Measurements from ENCODE around the gene NPHS2.
"Not testable (repeated sequence)": the region's sequence is repeated elsewhere in the genome, so short reads cannot be mapped to it uniquely, and the experiment has no call there.

The NPHS2 gene

DNA sequence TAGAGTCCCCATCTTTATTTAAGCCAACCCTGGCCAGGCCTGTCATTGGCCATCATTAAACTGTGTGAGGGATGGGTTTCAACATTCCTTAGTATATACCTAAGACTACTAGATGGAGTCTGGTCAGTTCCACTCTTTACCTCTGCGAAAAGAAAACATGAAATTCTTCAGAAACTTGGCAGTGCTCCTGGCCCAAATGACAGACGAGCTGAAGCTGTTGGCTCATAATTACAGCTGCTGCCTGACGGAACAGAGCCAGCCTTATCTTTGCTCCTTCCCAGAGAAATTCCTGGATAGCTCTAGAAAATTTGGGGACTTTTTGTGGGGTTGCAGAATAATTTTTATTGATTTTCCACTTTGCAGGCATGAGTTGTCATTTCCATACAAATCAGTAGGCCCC, 30.4 kb downstream of the NPHS2 start:
- no peak for DNase-seq

DNA sequence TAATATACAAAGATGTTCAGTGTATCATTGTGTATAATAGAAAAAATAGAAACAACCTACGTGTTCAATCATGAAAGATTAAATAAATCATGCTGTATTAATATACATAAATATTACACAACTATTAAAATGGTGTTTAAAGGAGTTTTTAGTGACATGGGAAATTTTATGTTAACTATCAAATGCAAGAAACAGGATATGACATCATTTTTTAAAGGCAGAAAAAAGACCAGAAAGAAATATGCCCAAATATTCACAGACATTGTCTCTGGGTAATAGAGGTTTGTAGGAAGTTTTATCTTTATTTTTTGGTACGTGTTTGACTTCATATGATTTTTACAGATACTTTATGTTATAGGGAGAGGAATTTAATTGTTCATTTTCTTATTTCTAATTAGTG, 34.0 kb downstream of the NPHS2 start:
- no peak for DNase-seq

DNA sequence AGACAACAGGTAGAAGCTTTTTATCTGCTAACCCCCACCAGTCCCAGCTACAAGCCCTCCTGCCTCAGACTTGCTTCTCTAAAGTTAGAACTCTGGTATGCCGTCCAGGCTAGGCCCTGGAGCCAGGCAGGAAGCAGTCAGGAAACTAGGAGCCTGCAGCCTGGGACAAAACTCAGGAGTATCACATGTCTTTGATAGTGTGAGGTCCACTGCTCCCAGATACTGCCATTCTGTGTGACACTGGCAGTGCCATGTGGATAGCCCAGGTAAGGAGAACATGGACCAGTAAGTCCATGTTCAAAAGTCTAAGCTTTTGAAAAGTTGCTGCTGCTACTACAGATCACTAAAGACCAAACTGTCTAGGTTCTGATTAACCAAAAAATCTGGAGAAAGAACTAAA, 45.4 kb downstream of the NPHS2 start:
- DNase-seq = no peak

DNA sequence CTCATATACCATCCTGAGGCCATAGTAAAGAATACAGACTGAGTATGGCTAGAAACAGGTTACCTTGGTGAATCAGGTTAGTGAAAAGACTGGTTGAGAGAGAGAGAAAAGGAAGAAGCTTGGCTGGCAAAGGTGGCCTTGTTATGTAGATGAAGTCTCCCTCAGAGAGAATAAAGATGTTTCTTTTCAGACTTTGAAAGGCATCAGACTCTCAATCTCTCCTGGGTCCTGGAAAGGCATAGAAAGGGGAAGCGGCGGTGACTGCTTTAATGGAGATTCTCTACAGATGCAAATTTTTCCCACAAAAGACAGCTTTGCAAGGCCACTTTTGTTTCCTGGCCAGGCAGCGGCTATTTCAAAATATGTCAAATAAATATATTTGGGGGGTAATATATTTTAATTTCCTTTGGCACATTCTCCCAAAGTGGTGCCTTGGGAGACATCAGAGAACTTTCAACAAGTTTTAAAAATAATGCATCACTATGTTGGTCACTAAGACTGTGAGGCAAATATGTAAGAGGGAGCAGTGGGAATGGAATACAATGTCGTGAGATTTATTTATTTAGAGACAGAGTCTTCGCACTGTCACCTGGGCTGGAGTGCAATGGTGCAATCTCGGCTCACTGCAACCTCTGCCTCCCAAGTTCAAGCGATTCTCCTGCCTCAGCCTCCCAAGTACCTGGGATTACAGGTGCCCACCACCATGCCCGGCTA, 46.1 kb downstream of the NPHS2 start:
- DNase-seq = no peak

DNA sequence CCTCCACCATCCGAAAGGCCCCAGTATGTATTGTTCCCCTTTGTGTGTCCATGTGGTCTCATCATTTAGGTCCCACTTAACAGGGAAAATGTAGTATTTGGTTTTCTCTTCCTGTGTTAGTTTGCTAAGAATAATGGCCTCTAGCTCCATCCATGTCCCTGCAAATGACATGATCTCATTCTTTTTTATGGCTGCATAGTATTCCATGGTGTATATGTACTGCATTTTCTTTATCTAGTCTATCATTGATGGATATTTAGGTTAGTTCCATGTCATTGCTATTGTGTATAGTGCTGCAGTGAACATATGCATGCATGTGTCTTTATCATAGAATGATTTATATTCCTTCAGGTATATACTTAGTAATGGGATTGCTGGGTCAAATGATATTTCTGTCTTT, 57.2 kb downstream of the NPHS2 start:
- DNase-seq = not testable (repeated sequence)

DNA sequence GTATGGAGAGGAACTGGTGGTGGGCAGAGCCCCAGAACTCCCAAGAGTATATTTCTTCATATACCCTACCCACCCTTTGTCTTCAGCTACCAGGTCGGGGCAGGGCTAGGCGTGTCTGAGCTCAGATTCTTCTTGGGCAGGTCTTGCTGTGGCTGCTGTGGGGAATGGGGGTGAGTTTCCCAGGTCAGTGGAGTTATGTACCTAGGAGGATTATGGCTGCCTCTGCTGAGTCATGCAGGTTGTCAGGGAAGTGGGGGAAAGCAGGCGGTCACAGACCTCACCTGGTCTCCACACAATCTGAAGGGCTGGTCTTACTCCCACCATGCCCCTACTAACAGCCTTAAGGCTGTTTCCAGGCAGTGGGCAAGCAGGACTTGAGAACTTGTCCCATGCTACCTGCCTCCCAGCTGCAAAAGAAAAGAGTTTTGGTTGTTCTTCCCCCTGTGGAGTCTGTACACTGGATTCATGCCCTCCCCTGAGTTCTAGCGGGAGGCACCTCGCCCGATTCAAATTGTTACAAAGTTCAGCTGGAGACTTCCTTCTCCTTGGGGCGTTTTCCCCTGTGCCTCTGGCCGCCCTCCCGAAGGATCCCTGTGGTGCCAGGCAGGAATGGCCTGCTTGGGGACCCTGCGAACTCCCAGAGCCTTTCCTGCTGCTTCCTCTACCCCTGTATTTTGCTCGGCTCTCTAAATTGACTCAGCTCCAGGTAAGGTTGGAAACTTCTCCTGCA, 58.6 kb downstream of the NPHS2 start:
- no peak for DNase-seq

DNA sequence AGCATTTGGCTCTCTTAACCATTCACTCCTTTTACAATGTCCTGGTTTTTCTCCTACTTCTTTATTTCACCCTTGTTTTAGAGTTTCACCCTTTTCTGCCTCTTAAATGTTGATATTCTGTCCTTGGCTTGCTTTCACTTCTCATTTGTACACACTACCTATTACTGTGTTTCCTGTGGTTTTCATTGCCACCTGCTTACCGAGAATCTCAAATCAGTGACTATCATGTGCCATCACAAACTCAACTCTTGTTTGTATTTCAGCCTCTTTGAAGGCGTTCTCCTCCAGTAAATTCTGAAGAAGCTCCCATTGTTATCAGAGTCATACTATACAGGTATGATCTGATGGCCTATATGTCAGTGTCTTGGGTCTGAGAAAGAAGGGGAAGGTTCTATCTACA, 65.7 kb downstream of the NPHS2 start:
- no peak for DNase-seq

DNA sequence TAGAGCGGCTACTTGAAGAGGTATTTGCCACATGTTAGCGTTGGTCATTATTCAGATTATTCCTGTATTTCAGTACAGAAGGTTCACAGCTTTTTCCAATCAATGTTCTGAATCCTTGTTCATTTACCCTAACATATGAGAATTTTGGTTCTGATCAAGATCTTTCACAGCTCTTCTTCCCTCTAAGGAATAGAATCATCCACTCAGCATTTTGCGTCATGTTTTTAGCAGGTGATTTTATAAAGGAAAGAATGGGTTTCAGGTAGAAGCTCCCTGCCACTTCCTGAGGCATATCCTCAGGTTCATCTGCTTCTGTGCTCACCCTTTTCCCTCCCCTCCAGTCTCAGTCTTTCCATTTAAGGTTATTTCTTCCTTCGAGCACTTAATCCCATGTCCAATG, 66.4 kb downstream of the NPHS2 start:
- no peak for DNase-seq

DNA sequence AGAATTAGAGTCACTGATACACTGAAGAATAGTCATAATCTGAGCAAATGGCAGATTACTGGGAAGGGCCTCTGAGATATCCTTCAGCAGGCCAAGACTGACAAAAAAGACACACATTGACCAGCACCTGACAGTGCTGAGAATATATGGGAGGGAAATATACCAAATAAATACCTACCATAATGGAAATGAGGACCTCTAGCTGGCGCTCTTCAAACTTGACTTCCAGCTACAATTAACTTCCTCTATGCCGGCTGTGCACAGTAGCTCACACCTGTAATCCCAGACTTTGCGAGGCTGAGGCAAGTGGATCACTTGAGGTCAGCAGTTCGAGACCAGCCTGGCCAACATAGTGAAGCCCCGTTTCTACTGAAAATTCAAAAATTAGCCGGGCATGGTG, 69.5 kb downstream of the NPHS2 start:
- no peak for DNase-seq

Measured in stimulated activated CD4-positive, alpha-beta T cell treated with anti-CD3 and anti-CD28 coated beads, Interleukin-4, amount 100 ng/mL, for 1 hour (primary cell).